Prostate gland (tissue), 2 donors: ENCODE data around the gene CGNL1. TPM values are rescaled to one million over a fixed set of nuclear protein-coding genes. Genes with fewer than 3 reads are reported as not detected.

Experiments used
- DNase-seq: peaks from one replicate; pipeline ENCODE4 v3.0.0-alpha.2; 2019; ENCODE audit warnings: low spot score
- H3K27ac ChIP-seq, 2 donors: fragments of 200-600 bp; sonication (generic); 2 replicates each; pipeline ENCODE4 v1.5.1; 2017 to 2019
- H3K27me3 ChIP-seq: fragments of 200-600 bp; sonication (generic); replicated peaks from 2 replicates; pipeline ENCODE4 v1.5.1; 2019; ENCODE audit not compliant: insufficient read depth
- H3K36me3 ChIP-seq, 2 donors: fragments of 200-600 bp; sonication (generic); 1 replicate in 1 of 2; 2 replicates in 1 of 2; pipeline versions ENCODE4 v1.5.1 to v1.8.1; 2017 to 2019
- H3K4me1 ChIP-seq: fragments of 200-600 bp; sonication (generic); replicated peaks from 2 replicates; pipeline ENCODE4 v1.5.1; 2019
- H3K4me3 ChIP-seq, 2 donors: fragments of 200-600 bp; sonication (generic); 2 replicates each; pipeline ENCODE4 v1.5.1; 2017 to 2019
- H3K9me3 ChIP-seq: fragments of 200-600 bp; sonication (generic); 2 replicates; pipeline ENCODE4 v1.5.1; 2017
- POLR2A ChIP-seq: fragments of 450-650 bp; IDR thresholded peaks from one replicate; pipeline ENCODE4 v1.6.1; 2016; ENCODE audit warnings: antibody characterized with exemption, mild to moderate bottlenecking
- POLR2AphosphoS5 ChIP-seq: sonication (generic); formaldehyde crosslinking; IDR thresholded peaks from one replicate; pipeline ENCODE4 v1.6.1; 2017; ENCODE audit warnings: antibody characterized with exemption
- WGBS: methylation state at CpG from one replicate; pipeline ENCODE4 v1.1.5; 2018; 5-methylcytosine and 5-hydroxymethylcytosine counted together
- intact Hi-C: fragments of 100-400 bp; cut with DNase I; formaldehyde crosslinking; loops from one replicate; pipeline ENCODE4 v1.14.2; 2022
- total RNA-seq, 2 donors: library from RNA; depleted of rRNA; stranded (reverse); fragments of >200 nt; gene quantifications; one replicate each; pipeline ENCODE4 v1.1.0, GENCODE V29; 2016
- TF ChIP-seq, protein P1 (sequence below), 4 experiments: fragments of 200-600 bp in 2 of 4; fragments of 450-650 bp in 2 of 4; sonication (generic) in 2 of 4; IDR thresholded peaks; 1 replicate in 3 of 4; 2 replicates in 1 of 4; pipeline ENCODE4 v1.5.1; 2016 to 2019; ENCODE audit warnings: antibody characterized with exemption in 4 of 4, mild to moderate bottlenecking in 2 of 4, moderate library complexity in 2 of 4

The CGNL1 gene
- total RNA-seq, 2 donors from 2014 or later, result 49.0 to 65.6 TPM

DNA sequence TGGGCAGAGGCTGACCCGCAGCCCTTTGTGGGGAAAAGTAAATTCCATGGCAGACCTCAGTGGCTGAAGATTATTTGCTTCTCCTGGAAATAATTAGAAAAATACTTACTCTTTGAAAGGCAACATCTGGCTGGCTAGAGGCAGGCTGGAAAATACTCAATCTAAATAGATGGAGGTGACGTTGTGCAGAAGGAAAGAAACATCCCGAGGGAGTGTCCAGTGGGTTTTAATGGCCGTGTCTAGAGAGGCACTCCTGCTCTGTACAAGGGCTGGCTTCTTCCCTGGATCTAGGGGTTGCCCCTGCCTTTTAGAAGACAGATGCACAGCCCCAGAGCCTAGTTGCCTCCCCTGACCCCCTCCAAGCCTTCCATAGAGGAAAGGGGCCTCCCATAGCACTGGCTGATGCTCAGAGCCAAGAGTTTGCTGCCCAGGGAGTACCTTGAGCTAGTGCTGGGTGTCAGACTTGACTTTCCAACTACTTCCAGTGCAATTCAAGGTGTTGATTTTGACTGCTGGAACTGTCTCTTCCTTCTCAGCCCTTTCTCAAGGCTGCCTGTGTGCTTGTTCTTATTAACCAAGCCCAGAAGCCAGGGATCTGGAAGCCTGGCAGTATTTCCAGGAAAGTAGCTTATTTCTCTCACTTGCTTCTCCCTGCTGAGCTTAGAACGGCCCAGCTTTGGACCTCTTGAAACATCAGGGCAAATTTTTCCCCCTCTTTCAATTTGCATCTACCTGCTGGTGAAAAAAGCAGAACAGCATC is 27.4 kb downstream of the CGNL1 start:
- no peak for TF ChIP-seq POLR2A
- TF ChIP-seq POLR2AphosphoS5, result no peak
- TF ChIP-seq, protein P1, sequence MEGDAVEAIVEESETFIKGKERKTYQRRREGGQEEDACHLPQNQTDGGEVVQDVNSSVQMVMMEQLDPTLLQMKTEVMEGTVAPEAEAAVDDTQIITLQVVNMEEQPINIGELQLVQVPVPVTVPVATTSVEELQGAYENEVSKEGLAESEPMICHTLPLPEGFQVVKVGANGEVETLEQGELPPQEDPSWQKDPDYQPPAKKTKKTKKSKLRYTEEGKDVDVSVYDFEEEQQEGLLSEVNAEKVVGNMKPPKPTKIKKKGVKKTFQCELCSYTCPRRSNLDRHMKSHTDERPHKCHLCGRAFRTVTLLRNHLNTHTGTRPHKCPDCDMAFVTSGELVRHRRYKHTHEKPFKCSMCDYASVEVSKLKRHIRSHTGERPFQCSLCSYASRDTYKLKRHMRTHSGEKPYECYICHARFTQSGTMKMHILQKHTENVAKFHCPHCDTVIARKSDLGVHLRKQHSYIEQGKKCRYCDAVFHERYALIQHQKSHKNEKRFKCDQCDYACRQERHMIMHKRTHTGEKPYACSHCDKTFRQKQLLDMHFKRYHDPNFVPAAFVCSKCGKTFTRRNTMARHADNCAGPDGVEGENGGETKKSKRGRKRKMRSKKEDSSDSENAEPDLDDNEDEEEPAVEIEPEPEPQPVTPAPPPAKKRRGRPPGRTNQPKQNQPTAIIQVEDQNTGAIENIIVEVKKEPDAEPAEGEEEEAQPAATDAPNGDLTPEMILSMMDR (IDR thresholded peaks at IDR 0.05), result no peak
- intact Hi-C loops, result no loop called here
- Histone ChIP-seq H3K9me3 (no peaks in the 10 kb centered on the region), H3K4me1 (no peaks in the 10 kb centered on the region), H3K4me3 (no peak overlapping the region), H3K27ac (no peak overlapping the region), H3K36me3 (no peaks in the 10 kb centered on the region), H3K27me3 (no peaks in the 10 kb centered on the region)
- 62% methylated on average over 5 of the region's 5 CpGs for WGBS
- no peak for DNase-seq

DNA sequence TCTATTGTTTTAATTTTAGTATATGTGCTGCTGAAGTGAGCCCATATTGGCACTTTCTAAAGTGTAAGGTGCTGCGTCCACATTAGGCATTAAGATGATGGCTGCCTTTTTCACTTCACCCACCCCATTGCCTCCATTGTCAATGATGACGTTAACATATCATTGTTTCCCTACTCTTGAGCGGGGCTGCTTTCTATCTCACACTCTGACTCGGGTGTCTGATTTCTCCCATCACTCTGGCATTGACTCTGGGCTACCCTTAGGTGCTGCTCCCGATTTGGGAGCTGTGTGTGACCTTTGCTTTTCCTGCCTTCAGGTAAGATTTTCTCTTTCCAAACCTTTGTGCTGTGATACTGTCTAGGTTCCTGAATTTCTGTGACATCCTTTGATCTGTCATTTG is 28.8 kb downstream of the CGNL1 start:
- DNase-seq, result no peak

DNA sequence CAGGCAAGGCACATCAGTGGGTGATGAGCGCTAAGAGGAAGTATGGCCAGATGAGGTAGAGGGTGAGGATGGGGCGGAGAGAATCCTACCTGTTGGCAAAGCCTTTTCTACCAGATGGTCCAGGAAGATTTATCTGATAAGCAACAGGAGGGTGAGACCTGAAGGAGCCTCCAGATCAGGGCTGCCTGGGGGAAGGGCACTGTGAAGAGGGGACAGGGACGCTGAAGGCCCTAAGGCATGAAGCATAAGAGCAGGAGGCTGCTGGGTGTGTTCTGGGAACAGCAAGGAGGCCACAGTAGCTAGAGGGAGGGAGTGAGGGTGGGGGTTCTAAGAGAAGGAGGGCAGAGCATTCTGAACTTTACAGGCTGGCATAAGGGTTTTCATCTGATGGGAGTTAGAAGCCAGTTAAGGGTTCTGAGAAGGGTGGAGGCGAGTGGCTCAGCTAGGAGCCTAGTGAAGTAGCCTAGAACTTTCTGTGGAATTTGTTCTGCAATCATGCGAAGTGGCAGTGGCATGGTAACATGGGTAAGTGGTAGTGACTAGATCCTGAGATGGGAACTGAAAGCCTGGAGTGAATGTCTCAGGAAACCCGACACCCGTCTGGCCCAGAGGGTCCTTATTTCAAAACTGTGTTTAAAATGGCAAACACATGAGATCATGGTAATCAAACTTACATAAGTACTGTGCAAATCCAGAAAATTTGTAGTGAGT is 29.9 kb downstream of the CGNL1 start:
- H3K27me3 ChIP-seq, result no peaks in the 10 kb centered on the region
- no peaks in the 10 kb centered on the region for H3K36me3 ChIP-seq
- H3K27ac ChIP-seq, result no peak overlapping the region
- intact Hi-C loops, result no loop called here
- 68% methylated on average over 7 of the region's 7 CpGs for whole genome bisulfite sequencing
- DNase-seq, result no peak
- no peak overlapping the region for H3K4me3 ChIP-seq
- no peaks in the 10 kb centered on the region for H3K9me3 ChIP-seq
- TF ChIP-seq, protein P1 (IDR thresholded peaks at IDR 0.05), result no peak
- TF ChIP-seq POLR2A (no peak), POLR2AphosphoS5 (no peak)
- H3K4me1 ChIP-seq, result no peaks in the 10 kb centered on the region

More for the DNA sequence above, 28.8 kb downstream of the CGNL1 start:
- H3K27me3 ChIP-seq, result no peaks in the 10 kb centered on the region
- no peaks in the 10 kb centered on the region for H3K9me3 ChIP-seq
- 69% methylated on average over 5 of the region's 5 CpGs for WGBS
- intact Hi-C loops, result no loop called here
- H3K4me1 ChIP-seq, result no peaks in the 10 kb centered on the region
- TF ChIP-seq, protein P1 (IDR thresholded peaks at IDR 0.05), result no peak
- TF ChIP-seq POLR2A, result no peak
- TF ChIP-seq POLR2AphosphoS5, result no peak
- no peak overlapping the region for H3K4me3 ChIP-seq
- H3K27ac ChIP-seq, result no peak overlapping the region
- H3K36me3 ChIP-seq, result no peaks in the 10 kb centered on the region

DNA sequence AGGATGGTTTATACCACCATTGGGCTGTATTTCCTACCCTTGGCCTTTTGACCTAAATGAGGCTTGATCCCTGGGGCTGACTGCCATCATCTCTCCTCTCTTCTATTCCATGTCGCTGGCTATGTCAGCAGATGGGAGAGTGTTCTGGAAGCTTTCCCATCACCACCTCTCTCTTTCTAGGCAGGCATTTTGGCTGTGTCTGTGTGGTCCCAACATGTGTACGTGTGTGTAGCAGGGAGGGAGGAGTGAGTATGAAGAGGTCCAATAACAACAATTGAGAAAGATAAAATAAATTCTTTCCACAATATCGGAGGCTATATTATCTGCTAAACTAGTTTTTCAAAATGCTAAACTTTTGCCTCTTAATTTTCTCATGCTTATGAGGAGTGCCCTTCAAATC is 34.1 kb downstream of the CGNL1 start:
- no peak for DNase-seq
- H3K27me3 ChIP-seq, result no peaks in the 10 kb centered on the region
- no peak overlapping the region for H3K27ac ChIP-seq
- H3K4me1 ChIP-seq, result no peaks in the 10 kb centered on the region
- no peaks in the 10 kb centered on the region for H3K36me3 ChIP-seq
- no peak overlapping the region for H3K4me3 ChIP-seq
- 26% methylated on average over 3 of the region's 3 CpGs for WGBS
- H3K9me3 ChIP-seq, result no peaks in the 10 kb centered on the region
- TF ChIP-seq POLR2AphosphoS5, result no peak
- TF ChIP-seq, protein P1 (IDR thresholded peaks at IDR 0.05), result no peak
- TF ChIP-seq POLR2A, result no peak
- intact Hi-C loops, result no loop called here
